Fibroblast of lung (primary cell): ENCODE data around the gene CLASP1.

Experiments used
- CTCF ChIP-seq, 2 donors: IDR thresholded peaks in 1 of 2; conservative IDR thresholded peaks in 1 of 2; 1 replicate in 1 of 2; 2 replicates in 1 of 2; pipeline ENCODE4 v1.5.1; 2011 to 2012; ENCODE audit warnings: low read length in 2 of 2, control low read depth in 1 of 2, inconsistent platforms in 1 of 2, low read depth in 1 of 2, mild to moderate bottlenecking in 1 of 2
- EZH2 ChIP-seq: IDR thresholded peaks from 2 replicates; pipeline ENCODE4 v1.5.1; 2012; ENCODE audit warnings: low read length, control low read depth, mild to moderate bottlenecking; ENCODE audit errors: missing control alignments

DNA sequence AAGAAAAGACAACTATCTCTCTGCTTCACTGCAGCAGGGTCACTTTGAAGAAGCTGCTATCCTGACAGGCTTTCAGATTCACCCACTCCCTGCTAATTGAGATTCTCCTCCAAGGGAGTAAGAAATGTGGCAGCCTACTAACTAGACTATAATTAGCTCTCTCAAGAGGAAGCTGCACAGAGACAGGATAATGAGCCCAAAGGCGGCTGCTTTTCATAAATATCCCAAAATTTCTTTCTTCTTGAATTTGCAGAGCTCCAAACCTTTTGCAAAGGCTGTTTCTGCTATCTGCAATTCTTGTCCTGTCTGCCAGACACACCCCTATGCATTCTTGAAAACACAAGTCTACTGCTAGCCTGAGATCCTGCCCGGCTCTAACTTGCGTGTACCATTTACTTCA is 172.6 kb downstream of the CLASP1 start:
- TF ChIP-seq CTCF (conservative IDR thresholded peaks at IDR 0.05 in 1 of 2, IDR thresholded peaks at IDR 0.05 in 1 of 2; ENCODE audit: low read depth in 1 of 2, low read length in 2 of 2) (no peak), EZH2 (no peak)
